ENCODE data around the gene NHSL1. TPM values are rescaled to one million over a fixed set of nuclear protein-coding genes. Genes with fewer than 3 reads are reported as not detected.

The NHSL1 gene
- total RNA-seq, 2 donors from 2014 or later: 16.3 to 17.5 TPM

- Histone ChIP-seq H3K27me3 (ENCODE audit: control insufficient read depth, insufficient read depth, low read length, poor library complexity, severe bottlenecking) (no peaks in the 10 kb centered on the region), H3K4me1 (ENCODE audit: control insufficient read depth, insufficient read depth, low read length) (no peaks in the 10 kb centered on the region), H3K36me3 (ENCODE audit: control insufficient read depth, insufficient read depth, low read length) (no peaks in the 10 kb centered on the region), H3K4me3 (ENCODE audit: low read length) (no peak overlapping the region), H3K9me3 (ENCODE audit: control insufficient read depth, low read length) (no peaks in the 10 kb centered on the region), H3K27ac (ENCODE audit: low read depth, low read length) (no peak overlapping the region), H3K9ac (ENCODE audit: extremely low read depth, low read length, poor library complexity, severe bottlenecking) (no peak overlapping the region)
- H3K9me3 Mint-ChIP-seq: no peaks in the 10 kb centered on the region
- WGBS, 2 experiments (ENCODE audit: insufficient coverage in 1 of 2, insufficient read length in 1 of 2): 87 to 90% methylated on average over 6 to 7 of the region's 7 CpGs
- H3K36me3 Mint-ChIP-seq (ENCODE audit: low read depth): peaks cover 2% of the 10 kb centered on the region
- no peaks in the 10 kb centered on the region for H3K27me3 Mint-ChIP-seq (ENCODE audit: insufficient read depth)
- no peaks in the 10 kb centered on the region for H3K4me1 Mint-ChIP-seq
- H3K27ac Mint-ChIP-seq: no peak overlapping the region
- DNase-seq: no peak
- H3K4me3 Mint-ChIP-seq: no peak overlapping the region
- TF ChIP-seq CTCF (conservative IDR thresholded peaks at IDR 0.05): no peak
These were observed 43.4 kb downstream of the NHSL1 start for GRCh38 chr6:138455746-138456400.

GRCh38 chr6:138454981-138455706, 44.1 kb downstream of the NHSL1 start:
- no peaks in the 10 kb centered on the region for H3K4me1 ChIP-seq (ENCODE audit: control insufficient read depth, insufficient read depth, low read length)
- no peak for DNase-seq
- Mint-ChIP-seq H3K9me3 (no peaks in the 10 kb centered on the region), H3K4me3 (no peak overlapping the region), H3K36me3 (ENCODE audit: low read depth) (peaks cover 2% of the 10 kb centered on the region), H3K4me1 (no peaks in the 10 kb centered on the region), H3K27ac (no peak overlapping the region), H3K27me3 (ENCODE audit: insufficient read depth) (no peaks in the 10 kb centered on the region)
- H3K36me3 ChIP-seq (ENCODE audit: control insufficient read depth, insufficient read depth, low read length): no peaks in the 10 kb centered on the region
- TF ChIP-seq CTCF (conservative IDR thresholded peaks at IDR 0.05): no peak
- no peaks in the 10 kb centered on the region for H3K9me3 ChIP-seq (ENCODE audit: control insufficient read depth, low read length)
- 93 to 100% methylated on average over 3 to 9 of the region's 9 CpGs for WGBS, 2 experiments (ENCODE audit: insufficient coverage in 1 of 2, insufficient read length in 1 of 2)
- no peak overlapping the region for H3K27ac ChIP-seq (ENCODE audit: low read depth, low read length)
- no peaks in the 10 kb centered on the region for H3K27me3 ChIP-seq (ENCODE audit: control insufficient read depth, insufficient read depth, low read length, poor library complexity, severe bottlenecking)
- H3K4me3 ChIP-seq (ENCODE audit: low read length): no peak overlapping the region
- H3K9ac ChIP-seq (ENCODE audit: extremely low read depth, low read length, poor library complexity, severe bottlenecking): no peak overlapping the region

- H3K27ac Mint-ChIP-seq: no peak overlapping the region
- no peak for TF ChIP-seq CTCF (conservative IDR thresholded peaks at IDR 0.05)
These were observed 48.3 kb downstream of the NHSL1 start for GRCh38 chr6:138451043-138451442.

More at GRCh38 chr6:138451043-138451442, 48.3 kb downstream of the NHSL1 start:
- Histone ChIP-seq H3K27ac (ENCODE audit: low read depth, low read length) (no peak overlapping the region), H3K36me3 (ENCODE audit: control insufficient read depth, insufficient read depth, low read length) (peaks cover 7% of the 10 kb centered on the region), H3K27me3 (ENCODE audit: control insufficient read depth, insufficient read depth, low read length, poor library complexity, severe bottlenecking) (no peaks in the 10 kb centered on the region), H3K9ac (ENCODE audit: extremely low read depth, low read length, poor library complexity, severe bottlenecking) (no peak overlapping the region), H3K9me3 (ENCODE audit: control insufficient read depth, low read length) (no peaks in the 10 kb centered on the region), H3K4me1 (ENCODE audit: control insufficient read depth, insufficient read depth, low read length) (no peaks in the 10 kb centered on the region), H3K4me3 (ENCODE audit: low read length) (no peak overlapping the region)
- H3K9me3 Mint-ChIP-seq: no peaks in the 10 kb centered on the region
- H3K36me3 Mint-ChIP-seq (ENCODE audit: low read depth): peaks cover 6% of the 10 kb centered on the region
- H3K27me3 Mint-ChIP-seq (ENCODE audit: insufficient read depth): no peaks in the 10 kb centered on the region
- H3K4me3 Mint-ChIP-seq: no peak overlapping the region
- 92 to 95% methylated on average over 3 of the region's 3 CpGs for WGBS, 2 experiments (ENCODE audit: insufficient coverage in 1 of 2, insufficient read length in 1 of 2)
- H3K4me1 Mint-ChIP-seq: no peaks in the 10 kb centered on the region
- DNase-seq: no peak
